ENCODE results near the gene PLIN5.
A peak's percentile ranks its signal among the peaks of the same experiment; 100 is the strongest.

PLIN5 gene

DNA sequence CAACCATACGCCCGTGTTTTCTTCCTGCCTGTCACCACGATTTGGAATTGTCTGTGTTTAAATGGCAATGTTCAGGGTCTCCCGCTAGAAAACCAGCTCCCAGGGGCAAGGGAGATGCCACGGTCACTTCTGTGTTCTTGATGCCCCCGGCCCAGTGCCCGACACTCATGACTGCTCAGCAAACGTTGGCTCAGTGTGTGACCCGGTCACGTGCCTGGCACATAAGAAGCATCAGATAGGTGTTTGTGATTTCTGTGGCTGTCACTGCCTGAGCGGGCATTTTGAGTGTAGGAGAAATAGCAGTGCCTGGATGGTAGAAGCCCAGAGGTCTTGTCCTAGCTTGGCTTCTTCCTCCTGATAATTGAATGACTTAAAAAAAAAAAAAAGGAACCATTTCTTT is 47.5 kb downstream of the PLIN5 start:
- no CpG with 5 or more reads among the region's 11 CpGs for WGBS (ENCODE audit: extremely low coverage, insufficient coverage, low lambda C conversion rate)
- Histone ChIP-seq H3K9ac (ENCODE audit: low read length) (no peak overlapping the region), H3K4me1 (ENCODE audit: control insufficient read depth, low read depth, low read length) (no peaks in the 10 kb centered on the region), H3K36me3 (ENCODE audit: control insufficient read depth, insufficient read depth, low read length) (peaks cover 8% of the 10 kb centered on the region), H2BK15ac (replicated peaks; ENCODE audit: low read depth) (no peak overlapping the region), H3K4me3 (ENCODE audit: low read length) (no peak overlapping the region), H3K4ac (ENCODE audit: low read depth, low read length) (no peak overlapping the region), H2BK120ac (ENCODE audit: low read depth, low read length) (no peak overlapping the region), H3K79me1 (ENCODE audit: low read length) (peaks cover 2% of the 10 kb centered on the region), H3K4me2 (ENCODE audit: low read length) (no peak overlapping the region), H3K23ac (ENCODE audit: low read length) (no peak overlapping the region), H3K27me3 (ENCODE audit: insufficient read depth, low read length, poor library complexity) (no peaks in the 10 kb centered on the region), H3K56ac (ENCODE audit: low read length) (no peak overlapping the region), H4K8ac (ENCODE audit: low read depth, low read length) (no peak overlapping the region), H3K27ac (ENCODE audit: low read depth, low read length) (no peak overlapping the region), H2BK5ac (ENCODE audit: low read length) (no peak overlapping the region), H4K5ac (ENCODE audit: low read length) (no peak overlapping the region), H3K79me2 (ENCODE audit: control insufficient read depth, insufficient read depth, low read length) (no peaks in the 10 kb centered on the region), H3K18ac (ENCODE audit: low read length) (no peak overlapping the region), H2AK5ac (ENCODE audit: low read length) (no peak overlapping the region)
- DNase-seq: no peak

GRCh38 chr19:4483385-4483784 is 51.6 kb downstream of the PLIN5 start:
- Histone ChIP-seq H3K4me1 (ENCODE audit: control insufficient read depth, low read depth, low read length) (no peaks in the 10 kb centered on the region), H3K4ac (ENCODE audit: low read depth, low read length) (no peak overlapping the region), H2AK5ac (ENCODE audit: low read length) (no peak overlapping the region), H3K9ac (ENCODE audit: low read length) (no peak overlapping the region), H2BK120ac (ENCODE audit: low read depth, low read length) (no peak overlapping the region), H3K4me3 (ENCODE audit: low read length) (no peak overlapping the region), H3K79me2 (ENCODE audit: control insufficient read depth, insufficient read depth, low read length) (no peaks in the 10 kb centered on the region), H3K79me1 (ENCODE audit: low read length) (no peaks in the 10 kb centered on the region), H3K27me3 (ENCODE audit: insufficient read depth, low read length, poor library complexity) (no peaks in the 10 kb centered on the region), H2BK5ac (ENCODE audit: low read length) (no peak overlapping the region), H3K18ac (ENCODE audit: low read length) (no peak overlapping the region), H3K27ac (ENCODE audit: low read depth, low read length) (no peak overlapping the region), H2BK15ac (replicated peaks; ENCODE audit: low read depth) (no peak overlapping the region), H4K5ac (ENCODE audit: low read length) (no peak overlapping the region), H3K36me3 (ENCODE audit: control insufficient read depth, insufficient read depth, low read length) (no peaks in the 10 kb centered on the region), H3K56ac (ENCODE audit: low read length) (no peak overlapping the region), H3K4me2 (ENCODE audit: low read length) (no peak overlapping the region), H3K23ac (ENCODE audit: low read length) (no peak overlapping the region), H4K8ac (ENCODE audit: low read depth, low read length) (no peak overlapping the region)
- no peak for DNase-seq
- no CpG with 5 or more reads among the region's 19 CpGs for WGBS (ENCODE audit: extremely low coverage, insufficient coverage, low lambda C conversion rate)

- Histone ChIP-seq H2BK120ac (ENCODE audit: low read depth, low read length) (no peak overlapping the region), H3K79me1 (ENCODE audit: low read length) (no peaks in the 10 kb centered on the region), H3K18ac (ENCODE audit: low read length) (no peak overlapping the region), H3K4me2 (ENCODE audit: low read length) (no peak overlapping the region), H4K5ac (ENCODE audit: low read length) (no peak overlapping the region), H2BK15ac (replicated peaks; ENCODE audit: low read depth) (no peak overlapping the region), H3K56ac (ENCODE audit: low read length) (no peak overlapping the region), H3K9ac (ENCODE audit: low read length) (no peak overlapping the region), H3K4me3 (ENCODE audit: low read length) (no peak overlapping the region), H3K27ac (ENCODE audit: low read depth, low read length) (no peak overlapping the region), H3K4me1 (ENCODE audit: control insufficient read depth, low read depth, low read length) (no peaks in the 10 kb centered on the region), H2BK5ac (ENCODE audit: low read length) (no peak overlapping the region), H3K36me3 (ENCODE audit: control insufficient read depth, insufficient read depth, low read length) (no peaks in the 10 kb centered on the region), H3K79me2 (ENCODE audit: control insufficient read depth, insufficient read depth, low read length) (no peaks in the 10 kb centered on the region), H3K4ac (ENCODE audit: low read depth, low read length) (no peak overlapping the region), H4K8ac (ENCODE audit: low read depth, low read length) (no peak overlapping the region), H2AK5ac (ENCODE audit: low read length) (no peak overlapping the region), H3K23ac (ENCODE audit: low read length) (no peak overlapping the region), H3K27me3 (ENCODE audit: insufficient read depth, low read length, poor library complexity) (no peaks in the 10 kb centered on the region)
- no peak for DNase-seq
- no CpG with 5 or more reads among the region's 35 CpGs for WGBS (ENCODE audit: extremely low coverage, insufficient coverage, low lambda C conversion rate)
These were observed 52.2 kb downstream of the PLIN5 start for GRCh38 chr19:4482721-4483364.

- Histone ChIP-seq H3K4me1 (ENCODE audit: control insufficient read depth, low read depth, low read length) (peaks cover 2% of the 10 kb centered on the region), H2BK5ac (ENCODE audit: low read length) (no peak overlapping the region), H3K36me3 (ENCODE audit: control insufficient read depth, insufficient read depth, low read length) (peaks cover 8% of the 10 kb centered on the region)
These were observed 57.8 kb downstream of the PLIN5 start for GRCh38 chr19:4477034-4477801.

GRCh38 chr19:4474514-4475022 is 60.5 kb downstream of the PLIN5 start:
- no CpG with 5 or more reads among the region's 13 CpGs for WGBS (ENCODE audit: extremely low coverage, insufficient coverage, low lambda C conversion rate)

More at GRCh38 chr19:4477034-4477801, 57.8 kb downstream of the PLIN5 start:
- no peak overlapping the region for H3K9ac ChIP-seq (ENCODE audit: low read length)
- WGBS (ENCODE audit: extremely low coverage, insufficient coverage, low lambda C conversion rate): no CpG with 5 or more reads among the region's 16 CpGs
- H3K79me1 ChIP-seq (ENCODE audit: low read length): peaks cover 13% of the 10 kb centered on the region
- H3K4me2 ChIP-seq (ENCODE audit: low read length): no peak overlapping the region
- peaks cover 28% of the 10 kb centered on the region for H3K79me2 ChIP-seq (ENCODE audit: control insufficient read depth, insufficient read depth, low read length)
- no peak overlapping the region for H3K27ac ChIP-seq (ENCODE audit: low read depth, low read length)
- H4K5ac ChIP-seq (ENCODE audit: low read length): no peak overlapping the region
- H3K4me3 ChIP-seq (ENCODE audit: low read length): no peak overlapping the region
- H3K4ac ChIP-seq (ENCODE audit: low read depth, low read length): no peak overlapping the region
- DNase-seq: no peak
- no peak overlapping the region for H4K8ac ChIP-seq (ENCODE audit: low read depth, low read length)
- H2BK15ac ChIP-seq (replicated peaks; ENCODE audit: low read depth): no peak overlapping the region
- no peaks in the 10 kb centered on the region for H3K27me3 ChIP-seq (ENCODE audit: insufficient read depth, low read length, poor library complexity)
- H2AK5ac ChIP-seq (ENCODE audit: low read length): no peak overlapping the region
- H3K18ac ChIP-seq (ENCODE audit: low read length): no peak overlapping the region
- H2BK120ac ChIP-seq (ENCODE audit: low read depth, low read length): no peak overlapping the region
- no peak overlapping the region for H3K56ac ChIP-seq (ENCODE audit: low read length)
- H3K23ac ChIP-seq (ENCODE audit: low read length): no peak overlapping the region

More at GRCh38 chr19:4474514-4475022, 60.5 kb downstream of the PLIN5 start:
- no peak overlapping the region for H3K4ac ChIP-seq (ENCODE audit: low read depth, low read length)
- no peak overlapping the region for H2BK5ac ChIP-seq (ENCODE audit: low read length)
- no peak overlapping the region for H4K8ac ChIP-seq (ENCODE audit: low read depth, low read length)
- no peak overlapping the region for H3K23ac ChIP-seq (ENCODE audit: low read length)
- no peak overlapping the region for H2BK15ac ChIP-seq (replicated peaks; ENCODE audit: low read depth)
- peak overlapping the region; percentile 71 for H3K56ac ChIP-seq (ENCODE audit: low read length)
- H3K4me3 ChIP-seq (ENCODE audit: low read length): peak overlapping the region; percentile 67
- peak overlapping the region; percentile 91 for H3K9ac ChIP-seq (ENCODE audit: low read length)
- peaks cover 8% of the 10 kb centered on the region for H3K36me3 ChIP-seq (ENCODE audit: control insufficient read depth, insufficient read depth, low read length)
- H3K79me1 ChIP-seq (ENCODE audit: low read length): peaks cover 13% of the 10 kb centered on the region
- no peak overlapping the region for H2AK5ac ChIP-seq (ENCODE audit: low read length)
- no peak overlapping the region for H4K5ac ChIP-seq (ENCODE audit: low read length)
- peaks cover 28% of the 10 kb centered on the region for H3K79me2 ChIP-seq (ENCODE audit: control insufficient read depth, insufficient read depth, low read length)
- DNase-seq: peak; percentile 94
- peak overlapping the region; percentile 87 for H3K27ac ChIP-seq (ENCODE audit: low read depth, low read length)
- H3K4me2 ChIP-seq (ENCODE audit: low read length): peak overlapping the region; percentile 58
- H3K27me3 ChIP-seq (ENCODE audit: insufficient read depth, low read length, poor library complexity): no peaks in the 10 kb centered on the region
- peaks cover 2% of the 10 kb centered on the region for H3K4me1 ChIP-seq (ENCODE audit: control insufficient read depth, low read depth, low read length)
- H2BK120ac ChIP-seq (ENCODE audit: low read depth, low read length): no peak overlapping the region
- H3K18ac ChIP-seq (ENCODE audit: low read length): peak overlapping the region; percentile 8

Measured in mesendoderm (in vitro differentiated cells).